ENCODE data around the gene TIMM22. TPM values are rescaled to one million over a fixed set of nuclear protein-coding genes. Genes with fewer than 3 reads are reported as not detected.

Gene TIMM22
- total RNA-seq, 1 donor = 15.8 TPM

- peak; percentile 81 for DNase-seq (ENCODE audit: low read depth)
- TF ChIP-seq, protein P1, sequence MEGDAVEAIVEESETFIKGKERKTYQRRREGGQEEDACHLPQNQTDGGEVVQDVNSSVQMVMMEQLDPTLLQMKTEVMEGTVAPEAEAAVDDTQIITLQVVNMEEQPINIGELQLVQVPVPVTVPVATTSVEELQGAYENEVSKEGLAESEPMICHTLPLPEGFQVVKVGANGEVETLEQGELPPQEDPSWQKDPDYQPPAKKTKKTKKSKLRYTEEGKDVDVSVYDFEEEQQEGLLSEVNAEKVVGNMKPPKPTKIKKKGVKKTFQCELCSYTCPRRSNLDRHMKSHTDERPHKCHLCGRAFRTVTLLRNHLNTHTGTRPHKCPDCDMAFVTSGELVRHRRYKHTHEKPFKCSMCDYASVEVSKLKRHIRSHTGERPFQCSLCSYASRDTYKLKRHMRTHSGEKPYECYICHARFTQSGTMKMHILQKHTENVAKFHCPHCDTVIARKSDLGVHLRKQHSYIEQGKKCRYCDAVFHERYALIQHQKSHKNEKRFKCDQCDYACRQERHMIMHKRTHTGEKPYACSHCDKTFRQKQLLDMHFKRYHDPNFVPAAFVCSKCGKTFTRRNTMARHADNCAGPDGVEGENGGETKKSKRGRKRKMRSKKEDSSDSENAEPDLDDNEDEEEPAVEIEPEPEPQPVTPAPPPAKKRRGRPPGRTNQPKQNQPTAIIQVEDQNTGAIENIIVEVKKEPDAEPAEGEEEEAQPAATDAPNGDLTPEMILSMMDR (IDR thresholded peaks at IDR 0.05; ENCODE audit: insufficient read depth, low read length) = no peak
Measured at GRCh38 chr17:1002771-1003555, 6.0 kb downstream of the TIMM22 start.

DNA sequence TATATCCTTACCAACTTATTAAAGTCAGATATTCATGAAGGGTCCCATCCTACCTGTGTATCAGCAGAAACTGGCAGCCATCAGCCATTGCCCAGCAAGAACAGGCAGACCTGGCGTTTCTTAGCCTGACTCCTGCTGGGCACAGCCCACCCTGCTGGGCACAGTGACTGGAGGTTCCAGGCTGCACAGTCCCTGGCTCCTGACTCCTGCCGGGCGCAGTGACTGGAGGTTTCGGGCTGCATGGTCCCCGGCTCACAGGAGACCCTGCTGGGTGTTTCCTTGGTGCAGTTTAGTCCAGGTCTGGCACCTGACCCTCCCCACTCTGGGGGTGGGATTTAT lies 6.7 kb downstream of the TIMM22 start:
- no peak overlapping the region for H3K4me3 ChIP-seq (ENCODE audit: low read depth, low read length)
- TF ChIP-seq, protein P1 (IDR thresholded peaks at IDR 0.05; ENCODE audit: insufficient read depth, low read length) = no peak
- no peak for DNase-seq (ENCODE audit: low read depth)

More at GRCh38 chr17:1002771-1003555, 6.0 kb downstream of the TIMM22 start:
- H3K4me3 ChIP-seq (ENCODE audit: low read depth, low read length) = no peak overlapping the region

DNA sequence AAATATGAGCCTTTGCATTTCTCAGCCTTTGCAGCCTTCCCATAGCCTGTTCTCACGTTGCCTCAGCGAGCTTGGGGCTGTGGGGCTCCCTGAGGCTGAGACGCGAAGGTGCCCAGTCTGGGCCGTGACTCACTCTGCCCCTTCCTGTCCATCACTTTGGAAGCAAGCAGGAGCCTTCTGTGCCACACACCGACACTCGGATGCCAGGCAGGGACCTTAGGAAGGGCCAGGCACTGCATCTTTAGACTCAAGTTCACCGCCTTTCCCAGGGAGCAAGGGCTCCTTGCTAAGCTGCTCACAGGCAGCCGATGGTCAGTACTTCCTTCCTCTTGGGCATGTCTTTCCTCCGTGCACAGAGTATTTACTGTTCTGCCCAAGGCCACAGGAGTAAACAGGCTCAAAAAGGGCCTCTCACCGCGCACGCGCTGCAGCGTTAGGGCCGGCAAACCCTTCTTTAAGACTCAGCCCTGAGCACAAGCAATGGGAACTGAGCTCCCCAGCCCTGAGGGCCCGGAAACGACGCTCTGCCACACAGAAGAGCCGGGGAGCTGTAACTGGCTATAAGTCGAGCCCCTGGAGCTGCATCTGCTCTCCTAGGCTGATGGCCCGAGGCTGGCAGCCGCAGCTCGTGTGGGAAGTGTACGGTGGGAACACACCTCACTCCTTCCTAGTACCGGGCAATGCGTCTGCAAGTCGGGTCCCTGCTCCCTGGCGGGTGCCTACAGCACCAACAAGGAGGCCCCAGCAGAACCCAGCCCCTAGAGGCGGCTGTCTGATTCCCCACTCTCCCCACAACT lies 7.2 kb downstream of the TIMM22 start:
- TF ChIP-seq, protein P1 (IDR thresholded peaks at IDR 0.05; ENCODE audit: insufficient read depth, low read length) = no peak
- no peak overlapping the region for H3K4me3 ChIP-seq (ENCODE audit: low read depth, low read length)
- no peak for DNase-seq (ENCODE audit: low read depth)

GRCh38 chr17:1004769-1005295 lies 7.9 kb downstream of the TIMM22 start:
- TF ChIP-seq, protein P1 (IDR thresholded peaks at IDR 0.05; ENCODE audit: insufficient read depth, low read length) = no peak
- no peak for DNase-seq (ENCODE audit: low read depth)
- H3K4me3 ChIP-seq (ENCODE audit: low read depth, low read length) = no peak overlapping the region

- TF ChIP-seq, protein P1 (IDR thresholded peaks at IDR 0.05; ENCODE audit: insufficient read depth, low read length) = no peak
- peak; percentile 74 for DNase-seq (ENCODE audit: low read depth)
- H3K4me3 ChIP-seq (ENCODE audit: low read depth, low read length) = no peak overlapping the region
Measured at GRCh38 chr17:1005361-1005946, 8.5 kb downstream of the TIMM22 start.

GRCh38 chr17:1006054-1006453 lies 9.1 kb downstream of the TIMM22 start:
- no peak overlapping the region for H3K4me3 ChIP-seq (ENCODE audit: low read depth, low read length)
- TF ChIP-seq, protein P1 (IDR thresholded peaks at IDR 0.05; ENCODE audit: insufficient read depth, low read length) = no peak
- no peak for DNase-seq (ENCODE audit: low read depth)
